Naive thymus-derived CD8-positive, alpha-beta T cell (primary cell): ENCODE measurements around the gene MIA. TPM values are rescaled to one million over a fixed set of nuclear protein-coding genes. Genes with fewer than 3 reads are reported as not detected.
"Not testable (repeated sequence)": the region's sequence is repeated elsewhere in the genome, so short reads cannot be mapped to it uniquely, and the experiment has no call there.

Experiments used
- ATAC-seq, 2 donors: fragments of 150-1000 bp; cut with Tn5 transposase in 1 of 2; sonication (Bioruptor Pico), chemical (Tn5 transposase) in 1 of 2; 1 replicate in 1 of 2; 2 replicates in 1 of 2; pipeline ENCODE4 v1.10.0; 2021; ENCODE audit warnings: mild to moderate bottlenecking in 2 of 2, moderate library complexity in 2 of 2
- POLR2A ChIA-PET: fragments of 350-600 bp; sonication (Branson Sonifier 250); formaldehyde crosslinking; loops from one replicate; lab custom pipeline; 2021; ENCODE audit warnings: antibody characterized with exemption; lab: Charles Lee
- DNase-seq, 10 donors: peaks; one replicate each; pipeline versions ENCODE4 v3.0.0 to v3.0.0-alpha.2; 2020 to 2022
- H3K27ac Mint-ChIP-seq, 10 donors: one replicate each; pipeline ENCODE4 v1.8.0; 2020 to 2022; ENCODE audit warnings: mild to moderate bottlenecking in 10 of 10, mixed read lengths in 10 of 10, moderate library complexity in 4 of 10, inconsistent platforms in 1 of 10
- H3K27me3 Mint-ChIP-seq, 5 donors: one replicate each; pipeline ENCODE4 v1.8.0; 2021 to 2022; ENCODE audit warnings: mixed read lengths in 5 of 5
- H3K36me3 Mint-ChIP-seq, 3 donors: one replicate each; pipeline ENCODE4 v1.8.0; 2020 to 2022; ENCODE audit warnings: mixed read lengths in 3 of 3, mild to moderate bottlenecking in 2 of 3, inconsistent platforms in 1 of 3
- H3K4me1 Mint-ChIP-seq, 4 donors: one replicate each; pipeline ENCODE4 v1.8.0; 2021 to 2022; ENCODE audit warnings: mixed read lengths in 4 of 4
- H3K4me3 Mint-ChIP-seq, 10 donors: one replicate each; pipeline ENCODE4 v1.8.0; 2020 to 2022; ENCODE audit warnings: mild to moderate bottlenecking in 10 of 10, mixed read lengths in 10 of 10, moderate library complexity in 6 of 10, inconsistent platforms in 1 of 10
- H3K9me3 Mint-ChIP-seq, 9 donors: one replicate each; pipeline ENCODE4 v1.8.0; 2020 to 2022; ENCODE audit warnings: mixed read lengths in 9 of 9, mild to moderate bottlenecking in 3 of 9, inconsistent platforms in 1 of 9, moderate library complexity in 1 of 9
- polyA plus RNA-seq, 3 donors: library from polyadenylated mRNA; unstranded; fragments of 300-500 nt; fragmentation: Illumina TruSeq; gene quantifications; one replicate each; pipeline ENCODE4 v1.2.3, GENCODE V29; 2021
- total RNA-seq, 8 experiments: library from RNA in 2 of 8; stranded (reverse) in 2 of 8; gene quantifications; one replicate each; pipeline ENCODE4 v1.2.3 and lab custom pipeline; 2021 to 2026

Gene MIA
- total and polyA plus RNA-seq, 5 experiments from 2014 or later: 2.2 TPM; not detected in 4

GRCh38 chr19:40784146-40784545, 8.8 kb downstream of the MIA start:
- not testable (repeated sequence) for H3K27ac Mint-ChIP-seq, H3K9me3 Mint-ChIP-seq, H3K4me3 Mint-ChIP-seq, H3K27me3 Mint-ChIP-seq, ATAC-seq, DNase-seq
- Mint-ChIP-seq H3K36me3 (peaks cover 0 to 52% (median 5%) of the 10 kb centered on the region in 3 donors), H3K4me1 (peaks cover 18 to 26% (median 20%) of the 10 kb centered on the region in 4 donors)
- POLR2A ChIA-PET: interaction anchor here (1.0 kb wide), 2 partner anchors 15 to 28 kb away, joined by 3 read pairs; partner anchors contain the start of gene EGLN2

DNA sequence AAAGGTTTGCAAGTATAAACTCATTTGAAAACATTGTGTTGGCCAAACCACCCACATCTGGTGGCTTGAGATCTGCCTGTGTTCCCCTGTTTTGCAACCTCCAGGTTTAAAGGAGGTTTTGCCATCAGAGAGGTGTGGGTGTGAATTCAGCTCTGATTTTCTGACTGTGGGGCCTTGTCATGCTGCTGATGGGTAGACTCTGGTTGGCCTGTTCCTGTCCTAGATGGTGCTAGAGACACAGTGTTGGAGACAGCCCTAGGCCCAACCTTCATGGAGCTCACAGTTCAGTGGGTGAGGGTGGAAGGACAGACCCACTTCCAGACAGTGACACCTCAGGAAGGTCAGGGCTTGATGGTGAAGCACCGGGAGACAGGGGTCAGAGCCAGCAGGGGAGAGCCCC, 10.2 kb downstream of the MIA start:
- no peak for ATAC-seq
- no peaks in the 10 kb centered on the region for H3K27me3 Mint-ChIP-seq
- no peak overlapping the region for H3K4me3 Mint-ChIP-seq
- peak overlapping the region in 3 of 10 donors; percentile 34 to 68 (median 41) for H3K27ac Mint-ChIP-seq
- POLR2A ChIA-PET: interaction anchor here (2.4 kb wide), 1 partner anchor 11 kb away, joined by 10 read pairs; no protein-coding TSS in a partner anchor
- DNase-seq: no peak
- H3K9me3 Mint-ChIP-seq: no peaks in the 10 kb centered on the region
- peaks cover 0 to 56% (median 11%) of the 10 kb centered on the region in 3 donors for H3K36me3 Mint-ChIP-seq
- peaks cover 10 to 19% (median 16%) of the 10 kb centered on the region in 4 donors for H3K4me1 Mint-ChIP-seq

DNA sequence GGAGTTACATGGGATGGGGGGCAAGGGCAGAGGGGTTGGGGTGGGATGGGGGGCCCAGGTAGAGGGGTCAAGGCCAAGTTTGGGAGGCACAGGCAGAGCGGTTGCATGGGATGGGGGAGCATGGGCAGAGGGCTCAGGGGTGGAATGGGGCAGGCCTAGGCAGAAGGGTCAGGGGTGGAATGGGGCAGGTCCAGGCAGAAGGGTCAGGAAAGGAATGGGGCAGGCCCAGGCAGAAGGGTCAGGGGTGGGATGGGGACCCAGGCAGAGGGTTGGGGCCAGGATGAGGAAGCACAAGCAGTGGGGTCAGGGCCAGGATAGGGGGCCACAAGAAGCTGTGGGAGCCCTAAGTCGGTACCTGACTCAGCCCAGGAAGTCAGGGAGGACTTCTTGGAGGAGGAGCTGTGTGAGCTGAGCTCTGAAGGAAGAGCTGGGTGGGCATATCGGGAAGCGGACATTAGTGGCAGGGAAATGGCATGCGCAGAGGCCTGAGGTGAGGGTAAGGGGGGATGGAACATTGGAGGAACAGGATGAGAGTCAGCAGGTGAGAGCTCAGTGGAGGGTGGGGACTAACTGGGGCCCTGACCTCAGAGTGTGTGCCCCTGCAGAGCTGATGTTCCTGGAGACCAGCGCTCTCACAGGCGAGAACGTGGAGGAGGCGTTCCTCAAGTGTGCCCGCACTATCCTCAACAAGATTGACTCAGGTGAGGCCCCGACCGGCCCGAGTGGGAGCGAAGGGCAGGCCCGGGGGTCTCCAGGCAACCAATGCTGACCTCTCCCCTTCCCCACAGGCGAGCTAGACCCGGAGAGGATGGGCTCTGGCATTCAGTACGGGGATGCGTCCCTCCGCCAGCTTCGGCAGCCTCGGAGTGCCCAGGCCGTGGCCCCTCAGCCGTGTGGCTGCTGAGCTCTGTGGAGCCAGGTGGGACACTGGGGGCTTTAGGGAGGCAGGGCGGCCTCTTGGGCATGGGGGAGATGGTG, 11.0 kb downstream of the MIA start:
- Mint-ChIP-seq H3K27me3 (no peaks in the 10 kb centered on the region), H3K36me3 (peaks cover 0 to 58% (median 13%) of the 10 kb centered on the region in 3 donors), H3K27ac (peak overlapping the region in 2 of 10 donors; percentile 29 to 59), H3K9me3 (no peaks in the 10 kb centered on the region), H3K4me3 (no peak overlapping the region), H3K4me1 (peaks cover 8 to 16% (median 11%) of the 10 kb centered on the region in 4 donors)
- POLR2A ChIA-PET: interaction anchor here (0.9 to 2.8 kb wide), 4 partner anchors 8 to 33 kb away, joined by 3 to 20 read pairs (median 6); partner anchors contain the start of gene RAB4B
- ATAC-seq (no peak), DNase-seq (no peak)

DNA sequence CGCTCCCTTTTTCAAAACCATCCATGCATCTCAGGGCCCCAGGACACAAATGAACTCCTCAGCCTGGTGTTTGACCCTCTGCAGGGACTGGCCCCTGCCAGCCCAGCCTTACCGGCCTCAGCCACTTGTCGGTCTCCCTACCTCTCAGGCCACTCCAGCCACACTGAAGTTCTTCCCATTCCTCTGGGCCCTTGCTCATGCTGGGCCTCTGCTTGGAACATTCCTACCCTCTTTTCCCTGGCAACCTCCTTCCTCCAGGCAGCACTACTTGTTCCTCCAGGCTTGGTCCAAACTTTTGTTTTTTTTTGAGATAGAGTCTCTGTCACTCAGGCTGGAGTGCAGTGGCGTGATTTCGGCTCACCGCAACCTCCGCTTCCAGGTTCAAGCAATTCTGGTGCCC, 16.0 kb downstream of the MIA start:
- Mint-ChIP-seq H3K4me3 (no peak overlapping the region), H3K4me1 (peaks cover 6 to 21% (median 13%) of the 10 kb centered on the region in 4 donors), H3K27ac (peak overlapping the region in 6 of 10 donors; percentile 38 to 76 (median 62))

GRCh38 chr19:40791996-40792395, 16.7 kb downstream of the MIA start:
- no peaks in the 10 kb centered on the region for H3K27me3 Mint-ChIP-seq
- DNase-seq (no peak), ATAC-seq (no peak)
- peaks cover 6 to 25% (median 15%) of the 10 kb centered on the region in 4 donors for H3K4me1 Mint-ChIP-seq
- no peaks in the 10 kb centered on the region for H3K9me3 Mint-ChIP-seq
- H3K4me3 Mint-ChIP-seq: no peak overlapping the region
- POLR2A ChIA-PET: interaction anchor here (2.5 kb wide), 1 partner anchor 14 kb away, joined by 15 read pairs; the partner anchor contains the start of gene RAB4B
- peak overlapping the region in 8 of 10 donors; percentile 53 to 79 (median 63) for H3K27ac Mint-ChIP-seq
- H3K36me3 Mint-ChIP-seq: peaks cover 0 to 45% (median 11%) of the 10 kb centered on the region in 3 donors

More for the DNA sequence above, 16.0 kb downstream of the MIA start:
- H3K27me3 Mint-ChIP-seq: no peaks in the 10 kb centered on the region
- DNase-seq (no peak), ATAC-seq (no peak)
- POLR2A ChIA-PET: interaction anchor here (0.6 to 2.5 kb wide), 2 partner anchors 13 to 147 kb away, joined by 5 to 15 read pairs; partner anchors contain the start of gene RAB4B
- H3K9me3 Mint-ChIP-seq: no peaks in the 10 kb centered on the region
- H3K36me3 Mint-ChIP-seq: peaks cover 0 to 47% (median 11%) of the 10 kb centered on the region in 3 donors

- Mint-ChIP-seq H3K27me3 (no peaks in the 10 kb centered on the region), H3K9me3 (peaks cover 0 to 2% (median 0%) of the 10 kb centered on the region in 9 donors), H3K4me1 (peaks cover 27 to 51% (median 44%) of the 10 kb centered on the region in 4 donors), H3K27ac (peak overlapping the region; percentile 98 to 100 (median 99)), H3K4me3 (peak overlapping the region; percentile 28 to 98 (median 95)), H3K36me3 (peaks cover 0 to 30% (median 2%) of the 10 kb centered on the region in 3 donors)
- ATAC-seq (no peak), DNase-seq (no peak)
- POLR2A ChIA-PET: interaction anchor here (0.6 to 17.6 kb wide), 14 partner anchors 11 to 348 kb away, joined by 3 to 301 read pairs (median 10); partner anchors contain the start of genes ACTMAP, COQ8B, ITPKC and MIA
Measured at GRCh38 chr19:40797166-40797962, 22.0 kb downstream of the MIA start.

DNA sequence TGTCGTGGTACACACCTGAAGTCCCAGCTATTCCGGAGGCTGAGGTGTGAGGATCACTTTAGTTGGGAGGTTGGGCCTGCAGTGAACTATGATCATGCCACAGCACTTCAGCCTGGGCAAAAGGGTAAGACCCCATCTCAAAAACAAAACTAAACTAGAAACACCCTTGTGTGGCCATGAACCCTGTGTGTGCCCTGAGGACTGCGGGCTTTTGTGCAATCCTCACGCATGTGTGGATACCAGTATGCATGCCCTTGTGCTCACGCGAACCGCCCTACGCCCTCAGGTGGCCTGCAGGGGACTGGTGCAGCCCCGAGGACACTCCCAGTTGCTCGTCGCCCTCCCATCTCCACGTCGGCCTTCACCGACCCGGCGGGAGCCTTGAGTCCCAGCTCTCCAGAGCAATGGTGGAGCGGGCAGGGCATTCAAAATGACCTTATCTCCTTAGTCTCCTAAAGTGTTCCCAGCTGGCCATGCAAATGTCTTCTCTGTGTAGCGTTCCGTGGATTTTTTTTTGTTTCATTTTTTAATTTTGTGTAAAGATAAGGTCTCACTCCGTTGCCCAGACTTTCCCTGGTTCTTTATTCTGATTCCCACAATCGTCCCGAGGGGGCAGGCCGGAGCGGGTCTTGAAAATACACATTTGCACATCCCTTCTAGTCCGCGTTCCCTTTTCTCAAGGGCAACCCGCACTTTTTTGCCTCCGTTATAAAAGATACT, 22.8 kb downstream of the MIA start:
- no peaks in the 10 kb centered on the region for H3K27me3 Mint-ChIP-seq
- peak; percentile 51 to 53 for ATAC-seq
- POLR2A ChIA-PET: interaction anchor here (0.6 to 17.6 kb wide), 23 partner anchors 10 to 778 kb away, joined by 3 to 301 read pairs (median 6); partner anchors contain the start of genes ACTMAP, CEACAM21, COQ8B and HNRNPUL1

GRCh38 chr19:40798683-40799557, 23.6 kb downstream of the MIA start, which contains the start of gene EGLN2:
TSS of gene EGLN2 (plus strand) at chr19:40799191. CDS start at chr19:40800573, 1,382 bp downstream.
- Mint-ChIP-seq H3K4me1 (peaks cover 39 to 62% (median 56%) of the 10 kb centered on the region in 4 donors), H3K27ac (peak within 1 kb of the TSS; percentile 98 to 100 (median 100)), H3K4me3 (peak within 1 kb of the TSS; percentile 90 to 99 (median 96))

More for the DNA sequence above, 22.8 kb downstream of the MIA start:
- peaks cover 0 to 25% (median 5%) of the 10 kb centered on the region in 3 donors for H3K36me3 Mint-ChIP-seq
- peak in 9 of 10 donors; percentile 55 to 88 (median 70) for DNase-seq
- H3K27ac Mint-ChIP-seq: peak overlapping the region; percentile 98 to 100 (median 99)
- peaks cover 0 to 2% (median 0%) of the 10 kb centered on the region in 9 donors for H3K9me3 Mint-ChIP-seq
- H3K4me3 Mint-ChIP-seq: peak overlapping the region; percentile 88 to 99 (median 96)
- peaks cover 32 to 54% (median 48%) of the 10 kb centered on the region in 4 donors for H3K4me1 Mint-ChIP-seq

GRCh38 chr19:40799558-40800338, 24.4 kb downstream of the MIA start:
- peaks cover 0 to 2% (median 0%) of the 10 kb centered on the region in 9 donors for H3K9me3 Mint-ChIP-seq
- H3K4me1 Mint-ChIP-seq: peaks cover 47 to 70% (median 64%) of the 10 kb centered on the region in 4 donors
- peaks cover 0 to 25% (median 5%) of the 10 kb centered on the region in 3 donors for H3K36me3 Mint-ChIP-seq
- DNase-seq (peak in 2 of 10 donors; percentile 26 to 30), ATAC-seq (no peak)
- no peaks in the 10 kb centered on the region for H3K27me3 Mint-ChIP-seq
- POLR2A ChIA-PET: interaction anchor here (0.7 to 17.6 kb wide), 13 partner anchors 8 to 1467 kb away, joined by 3 to 301 read pairs (median 7); partner anchors contain the start of genes ACTMAP, COQ8B, HNRNPUL1 and ITPKC
- peak overlapping the region; percentile 89 to 98 (median 94) for H3K4me3 Mint-ChIP-seq
- H3K27ac Mint-ChIP-seq: peak overlapping the region; percentile 91 to 100 (median 98)

More at GRCh38 chr19:40798683-40799557, 23.6 kb downstream of the MIA start, which contains the start of gene EGLN2:
- ATAC-seq: peak; percentile 83 to 84
- H3K36me3 Mint-ChIP-seq: peaks cover 0 to 24% (median 5%) of the 10 kb centered on the region in 3 donors
- no peaks in the 10 kb centered on the region for H3K27me3 Mint-ChIP-seq
- peak; percentile 98 to 100 (median 100) for DNase-seq
- POLR2A ChIA-PET: interaction anchor here (0.6 to 17.6 kb wide), 22 partner anchors 9 to 777 kb away, joined by 3 to 301 read pairs (median 6); partner anchors contain the start of genes ACTMAP, CEACAM21, COQ8B and HNRNPUL1
- peaks cover 0 to 2% (median 0%) of the 10 kb centered on the region in 9 donors for H3K9me3 Mint-ChIP-seq
